CD1c-positive myeloid dendritic cell (primary cell): Measurements from ENCODE around the gene WDR27.
"Not testable (repeated sequence)": the region's sequence is repeated elsewhere in the genome, so short reads cannot be mapped to it uniquely, and the experiment has no call there.

Source experiments
- DNase-seq: peaks from one replicate; pipeline ENCODE4 v3.0.0-alpha.2; 2016; ENCODE audit errors: extremely low spot score

WDR27 gene

GRCh38 chr6:169527306-169527705 lies 174.5 kb downstream of the WDR27 start:
- no peak for DNase-seq

DNA sequence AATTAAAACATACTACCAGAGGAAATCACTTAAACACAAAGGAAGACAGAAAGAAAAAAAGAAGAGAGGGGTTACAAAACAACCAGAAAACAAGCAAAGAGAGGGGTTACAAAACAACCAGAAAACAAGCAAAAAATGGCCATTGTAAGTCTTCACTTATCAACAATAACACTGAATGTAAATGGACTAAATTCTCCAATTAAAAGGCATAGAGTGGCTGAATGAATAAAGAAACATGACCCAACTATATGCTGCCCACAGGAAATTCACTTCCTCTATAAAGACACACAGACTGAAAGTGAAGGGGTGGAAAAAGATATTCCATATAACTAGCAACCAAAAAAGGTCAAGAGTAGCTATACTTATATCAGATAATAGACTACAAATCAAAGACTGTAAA lies 180.0 kb downstream of the WDR27 start:
- no peak for DNase-seq

- DNase-seq = no peak
Measured at GRCh38 chr6:169520104-169520503, 181.7 kb downstream of the WDR27 start.

GRCh38 chr6:169518451-169518850 lies 183.4 kb downstream of the WDR27 start:
- no peak for DNase-seq

- no peak for DNase-seq
Measured at GRCh38 chr6:169513478-169514193, 188.2 kb downstream of the WDR27 start.

GRCh38 chr6:169511785-169512184 lies 190.0 kb downstream of the WDR27 start:
- DNase-seq = not testable (repeated sequence)

- DNase-seq = no peak
Measured at GRCh38 chr6:169510871-169511270, 191.0 kb downstream of the WDR27 start.

DNA sequence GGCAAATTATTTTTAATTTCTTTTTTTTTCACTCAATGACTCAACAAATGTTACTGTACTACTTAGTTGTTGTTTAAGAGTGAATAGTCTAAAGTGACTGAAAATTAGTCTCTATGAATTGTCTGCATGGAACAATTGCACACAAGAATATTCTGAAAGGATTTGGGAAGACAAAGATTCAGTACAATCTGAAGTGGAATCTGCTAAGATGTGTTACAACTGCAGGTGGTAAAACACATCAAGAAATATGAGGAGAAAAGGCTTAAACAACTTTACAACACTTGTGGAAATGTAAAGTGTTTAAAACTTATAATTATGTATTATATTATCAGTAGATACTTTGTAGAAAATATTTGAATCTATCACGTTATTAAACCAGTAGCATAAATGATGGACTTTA lies 193.4 kb downstream of the WDR27 start:
- DNase-seq = no peak

DNA sequence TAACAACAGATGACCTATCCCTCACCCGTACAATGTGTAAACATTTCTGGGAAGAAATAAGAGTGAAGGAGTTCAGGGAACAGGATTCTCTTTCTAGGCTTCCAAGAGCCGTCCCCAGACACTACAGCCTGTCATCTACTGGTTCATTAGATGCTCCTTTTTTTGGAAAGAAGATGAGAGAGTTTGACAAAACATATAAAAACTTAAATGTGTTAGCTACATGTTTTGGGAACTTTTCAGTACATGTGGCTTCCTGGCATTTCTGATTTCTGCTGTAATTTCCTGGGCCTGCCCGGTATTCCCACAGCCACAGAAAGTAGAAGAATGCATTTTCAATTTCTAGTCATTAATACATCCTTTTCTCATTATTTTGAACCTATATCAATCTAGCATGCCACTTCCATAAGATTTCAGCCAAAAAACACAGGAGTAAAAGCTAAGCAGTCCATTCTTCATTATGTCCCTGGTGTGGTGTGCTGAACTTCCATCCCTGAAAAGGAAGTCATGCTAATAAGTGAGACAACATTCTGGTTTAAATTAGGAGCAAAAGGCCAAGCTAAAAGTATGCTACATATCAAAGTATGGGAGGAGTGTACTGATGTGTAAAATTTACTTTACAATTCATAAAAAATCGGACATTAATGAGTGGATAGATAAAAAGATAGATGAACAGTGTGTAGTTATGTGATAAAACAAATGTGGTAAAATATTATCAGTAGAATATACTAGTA lies 198.2 kb downstream of the WDR27 start:
- no peak for DNase-seq

- no peak for DNase-seq
Measured at GRCh38 chr6:169502445-169502844, 199.4 kb downstream of the WDR27 start.

GRCh38 chr6:169501777-169502313 lies 200.0 kb downstream of the WDR27 start:
- no peak for DNase-seq

- DNase-seq = no peak
Measured at GRCh38 chr6:169501128-169501527, 200.7 kb downstream of the WDR27 start.

- no peak for DNase-seq
Measured at GRCh38 chr6:169500688-169501087, 201.1 kb downstream of the WDR27 start.

GRCh38 chr6:169499848-169500247 lies 202.0 kb downstream of the WDR27 start:
- no peak for DNase-seq

- DNase-seq = no peak
Measured at GRCh38 chr6:169498916-169499513, 202.8 kb downstream of the WDR27 start.

DNA sequence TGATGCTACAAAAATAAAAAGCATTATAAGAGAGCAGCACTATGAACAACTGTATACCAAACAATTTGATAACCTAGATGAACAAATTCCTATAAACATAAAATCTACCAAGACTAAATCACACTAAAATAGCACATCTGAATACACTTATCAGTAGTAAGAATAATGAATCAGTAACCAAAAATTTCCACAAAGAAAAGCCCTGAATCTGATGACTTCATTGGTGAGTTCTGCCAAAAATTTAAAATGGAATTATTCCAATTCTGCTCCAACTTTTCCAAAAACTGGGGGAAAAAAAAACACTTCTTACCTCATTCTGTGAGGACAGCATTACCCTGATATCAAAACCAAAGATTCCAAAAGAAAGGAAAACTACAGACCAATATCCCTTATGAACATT lies 206.2 kb downstream of the WDR27 start:
- DNase-seq = no peak

DNA sequence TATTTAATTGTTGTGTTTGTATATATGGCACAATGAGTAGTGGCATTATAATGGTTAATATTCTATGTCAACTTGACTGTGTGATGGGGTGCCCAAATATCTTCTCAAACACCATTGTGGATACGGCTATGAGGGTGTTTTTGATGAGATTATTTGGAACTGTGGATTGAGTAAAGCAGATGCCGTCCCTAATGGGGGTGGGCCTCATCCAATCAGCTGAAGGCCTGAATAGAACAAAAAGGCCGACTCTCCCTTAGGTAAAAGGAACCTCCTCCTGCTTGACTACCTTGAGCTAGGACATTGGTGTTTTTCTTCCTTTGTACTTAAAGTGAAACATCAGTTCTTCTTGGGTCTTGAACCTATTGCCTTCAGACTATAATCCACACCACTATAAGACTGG lies 207.8 kb downstream of the WDR27 start:
- no peak for DNase-seq

DNA sequence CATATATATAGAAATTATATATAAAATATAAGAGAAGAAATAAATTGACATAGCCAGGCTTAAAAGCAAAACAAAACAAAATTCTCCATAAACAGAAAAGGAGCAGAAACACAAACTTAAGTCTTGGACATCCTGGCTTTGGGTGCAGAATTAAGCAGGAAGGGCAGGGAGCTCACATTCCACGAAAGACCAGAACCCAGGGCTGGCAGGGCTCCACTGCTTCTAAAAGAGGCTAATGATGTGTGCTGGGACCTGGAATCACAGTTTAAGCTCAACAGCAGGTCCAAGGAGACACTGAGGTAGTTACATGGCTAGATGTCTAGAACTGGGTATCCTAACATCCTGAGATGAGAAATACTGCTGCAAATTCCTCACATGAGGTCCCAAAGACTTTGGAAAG lies 210.3 kb downstream of the WDR27 start:
- DNase-seq = no peak

DNA sequence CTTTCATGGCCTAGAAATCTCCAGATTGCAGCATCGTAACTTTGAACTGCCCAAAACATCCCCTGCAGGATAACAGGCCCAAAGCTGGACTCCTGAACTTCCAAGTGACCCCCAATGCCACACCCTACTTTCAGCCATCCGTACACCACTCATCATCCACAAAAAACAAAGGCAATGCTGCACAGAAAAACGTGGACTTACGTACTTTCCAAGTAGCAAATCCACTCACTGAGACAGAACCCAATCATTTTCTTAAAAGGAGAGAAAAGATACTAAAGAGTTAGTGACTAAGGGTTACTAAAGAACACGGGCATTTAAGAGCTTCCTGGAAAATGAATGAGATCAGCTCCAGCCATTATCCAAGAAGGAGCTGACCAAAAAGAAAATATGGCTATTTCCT lies 211.0 kb downstream of the WDR27 start:
- no peak for DNase-seq

GRCh38 chr6:169490246-169490641 lies 211.6 kb downstream of the WDR27 start:
- no peak for DNase-seq

GRCh38 chr6:169489563-169490245 lies 212.1 kb downstream of the WDR27 start:
- DNase-seq = no peak
